NCI-H446 treated with DMSO at 0.1 percent for 48 hours (cell line): ENCODE data around the gene FTO.

Experiments used
- DNase-seq: peaks from one replicate; lab custom pipeline; 2025; lab: John Stamatoyannopoulos, UW

The FTO gene

DNA sequence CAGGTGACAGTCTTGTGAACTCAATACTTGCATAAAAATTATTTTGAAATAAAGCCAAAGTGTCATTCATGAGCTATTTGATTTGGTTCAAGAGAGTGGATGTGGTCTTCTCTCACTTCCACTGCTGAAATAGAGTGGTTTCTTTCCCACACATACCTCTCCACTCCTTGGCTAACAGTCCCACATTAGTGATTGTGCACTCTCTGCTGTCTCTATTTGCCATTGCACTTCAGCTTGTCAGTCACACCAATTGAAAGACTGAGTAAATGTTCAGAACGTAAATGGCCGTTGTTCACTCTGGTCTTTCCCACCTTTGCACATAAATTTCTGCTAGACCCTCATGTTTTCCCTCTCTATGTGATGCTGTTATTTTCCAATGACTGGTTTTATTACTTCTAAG is 197.5 kb downstream of the FTO start:
- DNase-seq = no peak

DNA sequence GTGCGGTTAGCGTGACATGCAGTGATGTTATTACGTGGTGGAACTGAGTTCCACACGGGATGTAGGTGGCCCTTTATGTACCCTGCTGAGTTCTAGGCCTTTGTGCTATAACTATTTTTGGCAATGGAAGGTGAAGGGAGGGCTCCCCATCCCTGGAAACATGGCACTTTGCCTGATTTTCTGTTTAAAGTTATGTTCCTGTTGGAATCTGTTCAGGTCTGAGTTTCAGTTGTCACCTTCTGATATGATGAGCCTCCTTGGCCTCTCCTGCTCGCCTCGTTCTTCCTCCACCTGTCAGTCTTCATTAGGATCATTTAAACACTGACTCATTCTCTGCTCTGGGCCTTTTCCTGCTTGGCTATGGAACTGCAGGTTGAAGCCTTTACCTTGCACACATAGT is 200.6 kb downstream of the FTO start:
- no peak for DNase-seq

DNA sequence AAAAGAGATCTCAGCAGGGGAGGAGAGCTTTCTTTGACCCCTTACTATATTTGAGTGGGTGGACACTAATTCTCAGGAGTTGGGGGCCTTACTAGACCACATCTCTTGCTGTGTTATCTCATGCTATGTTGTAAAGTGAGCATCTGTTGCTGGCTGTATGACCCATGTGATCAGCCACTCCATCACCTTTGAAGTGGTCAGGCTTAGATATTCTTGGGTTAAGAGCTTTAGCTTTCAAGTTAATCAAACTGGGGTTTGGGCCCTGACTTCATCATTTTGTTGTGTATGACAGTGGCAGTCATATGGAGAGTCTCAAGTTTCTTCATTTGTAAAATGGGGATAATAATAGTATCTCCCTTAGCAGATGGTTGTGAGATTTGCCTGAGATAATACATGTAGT is 201.1 kb downstream of the FTO start:
- DNase-seq = no peak

DNA sequence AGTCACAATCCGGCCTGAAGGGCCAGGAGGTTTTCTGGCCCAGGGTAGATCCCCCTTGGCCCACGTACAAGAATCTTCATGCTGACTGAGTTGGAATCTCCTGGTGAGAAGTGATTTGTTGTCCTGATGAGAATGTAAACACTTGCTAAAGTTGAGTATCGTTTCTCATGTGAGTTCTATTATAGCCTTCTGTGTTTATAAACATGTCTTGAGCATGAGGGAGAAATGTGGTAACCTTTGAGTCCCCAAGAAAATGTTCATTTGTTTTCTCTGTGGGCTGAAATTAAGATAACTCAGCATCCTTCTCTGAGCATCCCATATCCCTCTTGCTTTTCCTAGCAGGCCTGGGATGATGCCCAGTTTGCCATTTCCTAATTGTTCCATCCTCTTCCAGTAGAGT is 204.8 kb downstream of the FTO start:
- no peak for DNase-seq

DNA sequence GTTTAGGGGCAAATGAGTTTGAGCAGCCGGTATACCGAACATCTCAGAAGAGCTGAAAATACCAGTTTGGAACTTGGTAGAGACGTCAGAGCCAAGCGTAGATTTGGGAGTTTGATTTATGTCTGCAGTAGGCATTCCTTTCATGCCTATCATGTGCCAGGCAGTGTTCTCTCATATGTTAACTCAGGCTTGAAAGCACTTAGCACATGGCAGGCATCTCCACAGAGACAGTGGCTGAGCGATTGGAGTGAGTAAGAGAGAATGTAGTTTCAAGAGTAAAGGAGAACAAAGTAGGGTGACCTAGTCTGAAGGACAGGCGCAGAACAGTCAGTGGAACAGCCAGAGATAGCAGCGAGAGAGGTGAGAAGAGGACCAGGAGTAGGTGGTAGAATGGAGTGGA is 207.0 kb downstream of the FTO start:
- DNase-seq = peak; percentile 9

DNA sequence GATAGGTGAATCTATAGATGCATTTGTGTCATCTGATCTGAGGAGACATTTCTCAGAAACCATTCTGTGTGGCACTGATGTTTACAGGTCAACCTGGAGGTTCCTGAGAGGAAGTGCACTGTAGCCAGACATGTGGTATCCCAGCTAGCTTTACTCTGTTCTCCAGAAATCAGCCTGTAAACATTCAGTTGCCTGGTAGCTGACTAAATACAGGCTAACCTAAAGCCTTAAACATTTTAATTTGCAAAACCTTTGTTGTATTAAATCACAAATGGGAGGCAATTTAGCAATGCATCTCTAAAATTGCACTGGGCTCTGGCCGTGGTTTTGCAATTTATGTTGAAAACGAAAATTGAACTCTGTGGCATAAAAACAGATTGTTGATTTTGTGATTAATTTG is 207.6 kb downstream of the FTO start:
- no peak for DNase-seq

DNA sequence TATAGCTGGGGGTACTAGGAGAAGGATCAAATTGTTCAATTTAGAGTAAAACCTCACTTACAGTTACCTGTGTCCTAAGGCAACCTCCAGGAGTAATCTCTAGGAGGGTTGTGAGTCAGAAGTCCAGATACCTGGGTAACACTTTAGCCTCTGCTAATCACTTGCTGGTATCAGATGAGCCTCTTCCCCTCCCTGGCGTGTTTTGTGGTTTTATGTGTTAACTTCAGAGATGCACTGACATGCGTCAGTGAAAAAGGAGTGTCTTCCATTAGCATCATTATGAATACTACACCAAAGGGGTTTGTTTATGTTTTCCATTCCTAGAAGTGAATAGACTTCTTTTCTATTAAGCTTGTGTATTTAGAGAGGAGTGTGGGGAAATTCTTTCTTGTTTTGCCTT is 208.2 kb downstream of the FTO start:
- DNase-seq = no peak

DNA sequence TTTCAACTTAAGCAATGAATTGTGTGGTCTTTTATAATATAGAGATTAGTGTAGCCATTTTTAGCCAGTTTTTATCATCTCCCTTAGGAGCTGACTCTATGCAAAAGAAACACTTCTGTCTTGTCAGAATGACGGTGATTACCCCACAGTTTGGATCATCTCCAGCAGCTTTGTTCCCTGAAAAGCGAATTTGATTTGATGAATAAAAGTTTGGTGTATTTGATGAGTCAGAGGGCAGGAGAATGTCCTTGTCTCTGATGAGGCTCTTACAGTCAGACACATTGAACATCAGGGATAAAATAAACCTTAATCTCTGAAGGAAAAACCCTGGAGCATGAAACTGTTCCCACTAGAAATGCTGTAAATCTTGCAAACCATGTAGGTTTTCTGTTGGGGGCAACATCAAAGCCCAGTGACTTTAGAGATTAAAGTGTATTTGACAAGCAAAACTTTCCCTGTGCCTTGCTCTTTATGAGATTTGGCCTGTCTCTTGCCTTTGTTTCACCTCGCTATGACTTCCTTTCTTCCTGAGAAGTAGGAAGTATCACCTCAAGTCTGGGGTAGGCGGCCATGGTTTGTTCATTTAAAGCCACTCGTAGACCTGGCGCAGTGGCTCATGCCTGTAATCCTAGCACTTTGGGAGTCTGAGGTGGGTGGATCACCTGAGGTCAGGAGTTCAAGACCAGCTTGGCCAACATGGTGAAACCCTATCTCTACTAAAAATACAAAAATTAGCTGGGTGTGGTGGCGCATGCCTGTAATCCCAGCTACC is 209.3 kb downstream of the FTO start:
- no peak for DNase-seq

DNA sequence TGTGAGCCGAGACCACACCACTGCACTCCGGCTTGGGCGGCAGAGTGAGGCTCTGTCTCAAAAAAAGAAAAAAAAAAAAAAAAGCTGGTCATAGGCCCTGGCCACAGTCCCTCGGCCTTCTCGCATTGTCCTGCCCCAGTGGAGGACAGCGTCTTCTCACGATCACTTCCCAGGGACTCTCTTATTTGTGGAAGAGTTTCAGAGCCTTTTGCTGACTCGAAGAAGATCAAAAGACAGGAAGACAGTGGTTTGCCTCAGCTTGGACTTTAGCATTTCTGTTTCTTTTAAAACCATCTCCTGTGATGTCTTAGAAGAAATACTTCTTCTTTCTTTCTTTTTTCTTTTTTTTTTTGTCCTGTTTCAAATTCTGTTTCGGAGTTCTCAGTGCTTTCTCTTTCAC is 210.0 kb downstream of the FTO start:
- DNase-seq = no peak

DNA sequence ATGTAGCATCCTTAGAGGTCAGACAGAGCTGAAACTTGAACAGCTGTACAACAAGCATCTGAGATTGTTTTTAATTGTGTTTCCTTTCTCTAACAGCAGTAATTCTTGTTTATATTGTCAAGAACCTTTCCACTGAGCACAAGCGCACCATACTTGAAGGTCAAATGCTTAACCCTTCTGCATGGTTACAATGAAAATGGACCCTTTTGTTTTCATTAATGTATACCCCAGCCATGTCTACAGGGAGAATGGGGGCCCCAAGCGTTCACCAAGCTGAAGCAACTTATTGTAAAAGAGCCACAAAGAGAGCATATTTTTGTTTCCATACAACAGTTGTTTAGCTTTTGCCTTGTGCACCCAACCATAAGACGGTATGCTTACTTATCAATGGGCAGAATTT is 210.8 kb downstream of the FTO start:
- no peak for DNase-seq

DNA sequence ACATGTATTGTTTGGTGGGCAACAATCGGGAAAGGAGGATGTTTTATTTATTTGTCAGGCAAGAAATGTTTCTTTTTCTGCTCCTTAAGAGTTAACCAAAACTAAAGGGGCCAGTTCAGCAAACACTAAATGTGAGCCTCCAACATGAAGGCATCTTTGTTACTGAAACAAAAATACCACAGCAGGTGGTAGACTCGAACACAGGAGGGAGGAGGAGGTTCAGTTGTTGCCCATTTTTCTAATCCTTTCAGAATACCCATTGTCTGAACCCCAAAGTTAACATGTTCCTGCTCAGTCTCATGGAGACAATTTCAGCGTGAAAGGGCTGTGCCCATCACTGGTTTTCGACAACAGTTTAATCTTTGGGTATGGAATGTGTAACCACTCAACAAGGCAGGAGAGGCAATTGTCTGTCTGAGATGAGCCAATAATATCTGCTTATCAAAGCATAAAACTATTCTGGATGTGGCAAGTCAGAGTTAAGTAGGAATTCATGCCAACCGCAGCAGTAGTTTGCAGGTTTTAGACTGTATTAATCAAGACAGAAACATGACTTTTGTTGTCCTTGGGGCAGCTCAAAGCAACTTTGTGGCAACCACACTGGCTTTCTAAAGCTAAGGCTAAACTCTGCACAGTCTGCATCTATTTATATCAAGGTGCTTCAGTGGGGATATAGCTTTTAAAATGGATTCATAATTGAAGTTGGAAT is 211.7 kb downstream of the FTO start:
- no peak for DNase-seq

DNA sequence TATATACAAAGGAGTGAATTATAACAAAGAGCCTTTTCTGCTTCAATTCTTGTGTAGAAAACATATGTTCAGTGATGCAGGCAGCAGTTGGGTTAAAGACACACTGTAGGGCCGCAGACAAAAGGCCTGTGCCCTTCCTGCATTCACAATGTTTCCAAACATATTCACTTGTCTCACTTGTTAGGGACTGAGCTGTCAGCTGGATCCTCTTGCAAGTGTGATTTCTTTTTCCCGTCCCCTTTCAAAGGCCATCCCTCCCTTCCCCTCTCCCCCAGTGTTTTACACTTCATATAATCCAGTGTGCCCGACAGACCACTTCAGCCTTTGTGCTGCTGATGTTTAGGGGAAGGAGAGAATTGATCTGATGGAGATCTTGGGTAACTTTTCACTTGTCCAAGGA is 217.0 kb downstream of the FTO start:
- no peak for DNase-seq

DNA sequence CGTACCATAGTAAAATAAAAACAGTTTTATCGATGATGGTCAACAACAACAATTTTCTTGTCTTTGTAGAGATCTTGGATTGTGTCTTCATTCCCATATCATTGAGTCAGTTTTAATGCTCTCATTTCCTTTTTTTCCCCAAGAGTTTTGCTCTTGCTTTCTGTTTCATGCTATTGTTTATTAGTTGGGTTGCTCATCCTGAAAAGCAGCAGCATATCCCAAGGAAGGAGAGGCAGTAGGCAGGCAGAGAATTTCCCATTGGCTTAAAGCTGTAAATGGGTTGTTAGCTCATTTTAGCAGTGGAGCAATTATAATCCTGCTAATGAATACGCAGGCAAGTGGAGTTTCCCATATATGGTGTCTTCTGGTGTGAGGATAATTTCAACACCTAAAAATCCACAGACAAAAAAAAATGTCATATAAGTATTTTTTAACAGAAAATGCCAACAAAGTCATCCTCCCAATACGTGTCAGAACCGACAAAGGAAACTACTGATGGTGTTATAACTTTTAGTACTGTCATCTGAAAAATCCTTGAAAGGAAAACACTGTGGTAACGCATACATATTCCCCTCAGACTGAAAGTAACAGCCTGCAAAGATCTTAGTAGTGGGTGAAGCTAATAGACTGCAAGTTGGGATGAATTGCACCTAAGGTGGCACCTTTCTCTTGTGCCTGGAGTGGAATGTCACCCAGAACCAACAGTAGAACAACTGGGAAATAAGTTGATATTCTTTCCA is 218.3 kb downstream of the FTO start:
- DNase-seq = no peak

DNA sequence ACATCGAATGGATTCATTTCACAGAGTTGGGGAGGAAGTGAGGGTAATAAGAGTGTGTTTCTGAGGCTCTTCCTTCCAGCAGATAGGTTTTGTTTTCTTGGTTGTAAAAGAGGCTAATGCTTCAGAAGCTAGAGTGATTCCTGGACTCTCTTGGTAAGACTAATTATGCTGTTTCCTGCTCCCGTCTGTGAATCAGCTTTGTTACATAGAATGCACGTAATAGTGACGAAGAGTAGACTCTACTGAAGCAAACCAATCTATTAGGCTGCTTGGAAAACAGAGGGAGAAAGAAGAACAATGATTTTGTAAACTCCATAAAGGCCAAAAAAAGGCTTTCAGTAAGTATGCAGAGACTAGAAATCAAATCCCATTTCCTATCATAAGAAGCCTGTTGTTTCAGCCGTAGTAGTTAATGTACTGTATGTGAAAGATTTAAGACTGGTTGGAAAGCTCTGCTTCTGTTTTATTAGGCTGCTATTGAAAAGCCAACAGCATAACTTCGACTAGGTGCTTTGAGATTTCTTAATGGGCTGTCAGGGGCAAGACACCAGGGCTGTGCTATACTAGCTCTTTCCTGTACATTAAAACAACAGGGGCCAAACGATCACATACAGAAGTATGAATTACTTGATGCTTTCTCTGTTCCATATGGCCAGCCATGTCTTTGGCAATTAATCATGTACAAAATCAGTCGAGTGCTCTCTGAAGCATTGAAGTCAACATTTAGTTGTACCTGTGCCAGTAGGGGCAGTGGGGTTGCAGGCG is 219.0 kb downstream of the FTO start:
- DNase-seq = peak; percentile 81

DNA sequence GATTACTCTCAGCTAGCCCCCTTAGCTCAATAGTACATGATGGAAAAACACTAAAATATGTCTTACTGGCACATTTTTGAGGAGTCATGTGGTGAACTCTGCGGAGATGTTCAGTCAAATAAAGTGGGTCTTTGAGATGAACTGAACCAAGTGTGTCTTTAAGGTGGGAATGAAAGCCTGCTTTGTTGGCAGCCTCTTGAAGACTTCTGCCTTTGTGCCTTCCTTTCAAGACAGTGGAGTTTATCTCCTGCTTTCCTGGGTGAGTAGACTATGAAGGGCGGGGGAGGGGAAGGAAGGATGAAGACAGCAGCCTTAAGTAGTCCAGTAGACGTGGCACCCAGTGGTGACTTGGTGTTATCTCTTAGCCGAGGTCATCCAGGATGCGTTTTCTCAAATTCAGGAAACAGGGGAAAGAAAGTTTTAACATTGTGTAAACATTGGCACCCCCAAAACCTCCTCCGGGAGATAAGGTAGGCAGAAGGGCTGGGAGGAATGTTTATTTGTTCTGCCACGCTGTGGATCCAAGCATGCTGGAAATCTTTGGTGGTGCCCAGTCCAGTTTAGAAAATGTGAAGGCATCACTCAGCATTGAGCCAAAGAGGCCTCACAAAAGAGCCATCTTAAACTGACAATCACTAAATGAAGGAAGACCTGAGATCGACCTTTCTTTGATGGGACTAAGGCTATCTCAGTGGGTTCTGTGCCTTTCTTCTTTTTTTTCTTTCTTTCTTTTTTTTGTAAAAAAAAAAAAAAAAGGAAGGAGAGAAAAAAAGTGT is 220.6 kb downstream of the FTO start:
- no peak for DNase-seq

DNA sequence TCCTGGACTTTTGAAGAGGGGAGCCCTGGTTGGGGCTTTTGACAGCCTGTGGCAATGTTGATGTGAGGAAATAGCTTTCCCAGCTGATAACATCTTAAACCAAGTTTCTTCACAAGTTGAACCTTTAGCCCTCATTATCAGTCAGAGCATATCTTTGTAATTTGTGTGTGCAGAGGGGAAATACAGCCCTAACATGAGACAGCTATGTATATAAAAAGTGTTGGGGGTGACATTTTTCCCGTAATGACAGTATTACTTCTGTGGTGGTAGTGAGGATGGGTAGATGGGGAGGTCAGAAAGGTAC is 221.1 kb downstream of the FTO start:
- DNase-seq = no peak

DNA sequence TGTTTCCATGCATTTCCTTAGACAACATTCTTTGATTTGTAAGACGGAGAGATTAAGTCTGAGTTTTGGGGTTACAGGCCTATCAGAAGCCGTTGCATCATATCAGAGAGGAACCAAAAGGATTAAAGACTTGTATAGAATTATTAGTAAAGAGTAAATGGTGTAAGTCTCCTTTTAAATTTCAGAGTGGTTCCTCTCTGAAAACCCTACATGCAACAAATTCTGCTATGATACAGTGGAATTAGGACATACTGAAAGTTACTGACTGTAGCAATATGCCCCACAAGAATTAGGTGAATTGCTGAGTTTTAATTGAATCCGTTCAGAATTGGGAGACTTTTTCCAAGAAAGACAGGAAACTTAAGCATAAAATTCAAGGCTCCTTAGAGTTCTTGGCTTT is 221.6 kb downstream of the FTO start:
- no peak for DNase-seq

DNA sequence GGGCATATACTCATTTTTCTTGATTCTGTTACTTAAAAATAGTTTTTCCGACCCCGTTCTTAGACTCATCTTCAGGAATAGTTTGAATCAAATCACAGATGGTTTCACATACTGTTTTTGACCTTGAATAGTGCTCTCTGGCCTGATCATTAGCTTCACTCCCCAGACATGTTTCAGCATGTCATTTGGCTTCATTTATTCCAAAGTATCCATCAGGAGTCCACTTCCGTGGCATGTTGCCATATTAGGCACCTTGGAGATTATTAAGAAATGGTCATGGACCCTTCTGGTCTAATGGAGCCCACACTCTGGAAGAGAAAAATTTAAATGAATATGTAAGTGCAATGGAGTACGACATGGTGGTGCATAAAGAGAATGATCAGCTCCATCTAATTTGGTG is 222.3 kb downstream of the FTO start:
- no peak for DNase-seq

DNA sequence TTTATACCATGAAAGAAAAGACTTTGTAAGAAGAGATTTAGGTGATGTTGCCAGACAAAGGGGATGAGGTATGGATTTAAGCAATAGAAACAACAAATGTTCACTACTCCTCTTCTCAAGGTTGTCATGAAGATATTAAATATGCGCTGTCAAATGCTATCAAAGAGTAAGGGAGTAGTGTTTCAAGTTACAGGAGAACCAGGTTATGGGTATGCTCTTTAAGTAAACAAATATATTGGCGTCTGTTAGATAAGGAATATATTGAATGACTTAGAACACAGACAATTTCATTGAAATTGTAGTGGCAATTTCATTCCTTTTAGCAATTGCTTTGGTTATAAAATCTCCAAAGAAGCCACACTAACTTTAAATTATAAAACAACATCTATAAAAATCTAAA is 229.0 kb downstream of the FTO start:
- DNase-seq = no peak

DNA sequence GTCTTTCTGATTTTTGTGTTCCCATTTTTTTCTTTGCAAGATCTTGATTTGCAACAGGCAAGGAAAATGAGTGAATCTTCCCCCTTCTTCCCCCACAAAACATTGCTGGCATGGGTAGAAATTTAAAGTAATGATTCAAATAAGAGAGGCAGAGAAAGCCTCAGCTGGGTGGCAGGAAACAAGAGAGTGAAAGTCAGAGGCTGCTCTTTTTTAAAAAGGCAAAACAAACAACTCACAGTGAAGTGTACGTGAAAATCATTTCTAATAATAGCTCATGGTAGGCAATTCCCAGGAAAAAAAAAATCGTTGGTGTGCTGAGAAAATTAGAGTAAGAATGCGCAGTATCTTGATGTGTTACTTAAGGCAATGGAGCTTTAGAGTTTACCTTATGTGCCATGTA is 229.5 kb downstream of the FTO start:
- no peak for DNase-seq

DNA sequence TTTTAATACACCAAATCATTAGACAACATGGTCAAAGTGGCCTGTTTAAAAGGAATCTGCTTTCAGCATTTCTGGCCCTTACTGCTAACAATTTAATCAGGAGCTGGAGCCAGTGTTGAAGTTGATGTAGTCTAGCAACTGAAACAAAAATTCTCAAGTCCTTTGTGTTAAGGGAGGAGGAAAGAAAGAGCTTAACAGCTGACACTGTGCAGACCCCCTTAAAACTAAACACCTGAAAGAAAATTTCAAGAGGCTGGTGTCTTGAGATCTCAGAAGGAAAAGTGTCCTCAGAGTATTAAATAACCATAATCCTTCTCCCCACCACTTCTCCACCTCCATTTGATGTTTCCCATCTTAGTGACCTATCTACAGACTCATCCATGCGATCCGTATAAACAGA is 232.1 kb downstream of the FTO start:
- no peak for DNase-seq

DNA sequence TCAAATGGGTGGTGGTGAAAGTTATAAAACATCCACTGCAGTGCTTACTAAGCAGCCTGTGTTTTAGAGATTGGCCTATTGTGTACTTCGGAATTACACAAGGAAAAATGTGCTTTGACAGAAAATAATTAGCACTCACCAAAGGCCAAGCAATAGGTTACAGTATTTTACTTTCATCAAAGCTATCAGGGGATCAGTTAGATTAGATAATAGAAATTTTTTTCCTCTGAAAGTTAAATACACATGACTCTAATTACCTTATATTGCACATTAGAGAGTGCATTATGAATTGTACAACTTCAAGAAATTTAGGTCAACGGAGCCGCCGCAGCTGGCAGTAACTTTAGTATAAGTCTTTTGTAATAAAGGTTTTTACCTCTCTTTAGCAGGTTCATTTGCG is 232.6 kb downstream of the FTO start:
- DNase-seq = no peak
